Stimulated activated CD8-positive, alpha-beta memory T cell treated with anti-CD3 and anti-CD28 coated beads, Interleukin-12 subunit alpha, Interleukin-12 subunit beta, amount 100 ng/mL, for 24 hours (primary cell): ENCODE measurements around the gene ZBTB22.

Experiments
- DNase-seq: peaks from one replicate; pipeline ENCODE4 v3.0.0-alpha.2; 2020; ENCODE audit errors: extremely low read depth

Gene ZBTB22

DNA sequence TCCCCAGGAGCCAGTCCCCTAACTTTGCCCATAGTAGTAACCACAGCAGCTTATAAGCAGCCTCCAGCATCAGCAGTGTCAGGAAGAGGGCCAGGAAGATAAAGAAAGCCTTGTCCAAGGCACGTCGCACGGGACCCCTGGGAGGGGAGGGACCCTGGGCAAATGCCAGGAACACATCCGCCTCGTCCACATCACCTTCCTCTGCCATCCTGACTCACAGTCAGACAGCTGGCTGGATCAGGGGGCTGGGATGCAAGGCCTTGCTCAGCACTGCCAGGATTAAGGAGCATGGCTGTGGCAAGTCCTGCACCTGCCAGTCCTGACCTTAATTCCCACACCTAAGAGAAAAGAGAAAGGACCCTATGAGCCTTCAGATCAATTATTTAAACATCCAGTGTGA, 11.5 kb upstream of the ZBTB22 start:
- DNase-seq, result no peak

DNA sequence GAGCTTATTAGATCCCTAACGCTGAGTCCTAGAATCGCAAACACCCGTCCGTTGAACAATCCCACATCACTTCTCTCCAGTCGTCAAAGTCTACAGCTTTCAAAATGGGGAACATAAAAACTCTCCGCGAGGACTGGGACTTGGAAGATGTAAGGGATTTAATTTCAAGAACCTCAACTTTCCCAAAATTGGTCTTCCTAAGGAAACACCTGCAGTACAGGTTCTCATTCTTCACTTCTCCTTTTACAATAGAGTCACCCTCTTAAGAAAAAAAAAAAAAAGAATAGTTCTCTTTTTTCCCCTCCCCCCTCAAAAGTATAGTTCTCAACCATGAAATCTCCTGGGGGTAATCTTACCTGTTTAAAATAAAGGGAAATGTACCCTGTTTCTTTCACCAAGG, 6.6 kb upstream of the ZBTB22 start:
- DNase-seq, result no peak

DNA sequence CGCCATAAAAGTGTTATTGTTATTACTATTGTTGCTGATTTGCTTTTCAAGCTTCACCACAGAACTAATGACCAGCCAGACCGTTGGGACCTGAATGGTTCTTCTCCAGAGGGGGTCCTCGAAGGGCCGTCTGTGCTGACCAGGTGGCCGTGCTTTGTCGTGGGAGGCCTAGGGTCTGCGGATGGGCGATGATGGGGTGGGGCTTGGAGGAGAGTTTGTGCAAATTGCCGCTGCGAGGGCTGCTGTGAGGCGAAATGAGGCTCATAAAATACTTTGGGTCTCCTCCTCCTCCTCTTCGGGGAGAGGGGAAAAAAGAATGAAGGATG, 6.0 kb upstream of the ZBTB22 start:
- no peak for DNase-seq

- no peak for DNase-seq
Observed at GRCh38 chr6:33321227-33321626, 3.7 kb upstream of the ZBTB22 start.

DNA sequence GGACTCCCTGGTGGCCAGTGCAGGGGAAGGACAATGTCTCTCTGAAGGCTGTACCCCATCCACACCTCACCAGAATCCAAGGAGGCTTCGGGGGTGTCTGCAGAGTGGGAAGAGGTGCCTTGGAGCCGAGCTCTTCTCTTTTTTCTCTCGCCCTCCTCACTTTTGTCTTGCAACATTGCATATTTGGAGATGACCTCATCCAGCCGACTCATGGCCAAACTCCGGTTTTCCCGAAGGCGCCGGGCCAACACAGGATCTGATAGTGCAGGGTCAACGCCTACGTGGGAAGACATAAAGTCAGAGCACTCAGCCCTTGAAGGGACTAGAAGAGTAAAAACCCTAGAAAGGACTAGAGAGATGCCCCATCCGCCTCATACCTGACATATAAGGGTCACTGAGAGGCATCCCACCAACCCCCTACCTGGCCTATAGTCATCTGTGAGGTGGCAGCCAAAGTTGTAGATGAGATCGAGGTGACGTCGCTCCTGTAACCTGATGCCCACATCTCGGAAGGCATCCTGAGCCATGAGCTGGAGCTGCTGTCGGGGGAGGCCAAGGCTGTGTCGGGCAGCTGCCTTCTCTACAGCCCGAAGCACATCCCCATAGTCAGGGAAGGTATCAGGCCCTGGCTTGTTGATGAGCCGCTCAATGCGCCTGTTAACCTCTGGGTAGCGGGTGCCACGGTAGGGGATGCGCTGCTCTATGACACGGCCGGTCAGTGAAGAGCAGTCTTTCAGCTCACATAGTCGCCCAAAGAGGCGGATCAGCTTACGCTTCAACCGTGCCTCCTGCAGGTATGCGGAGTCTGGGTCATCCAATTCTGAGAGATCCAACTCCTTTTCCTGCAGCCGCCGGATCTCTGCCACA, 3.0 kb upstream of the ZBTB22 start:
- no peak for DNase-seq

DNA sequence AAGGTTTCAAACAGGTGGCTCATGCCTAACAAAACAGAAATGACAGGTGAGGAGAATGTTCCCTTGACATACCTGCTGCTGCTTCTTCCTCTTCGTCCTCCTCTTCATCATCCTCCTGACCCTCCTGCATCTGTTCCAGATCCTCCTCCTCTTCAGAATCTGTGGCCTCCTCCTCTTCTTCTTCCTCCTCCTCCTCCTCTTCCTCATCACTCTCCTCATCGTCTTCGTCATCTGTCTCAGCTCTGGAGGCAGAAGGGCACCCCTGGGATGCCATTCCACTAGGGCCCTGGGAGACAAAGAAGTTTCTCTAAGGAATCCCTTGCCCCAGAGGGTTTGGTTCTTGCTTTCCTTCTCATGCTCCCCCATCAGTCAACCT, 2.4 kb upstream of the ZBTB22 start:
- DNase-seq, result no peak

GRCh38 chr6:33318426-33319073, 1.0 kb upstream of the ZBTB22 start:
- DNase-seq, result no peak

- no peak for DNase-seq
Observed at GRCh38 chr6:33317419-33317668, 200 bp downstream of the ZBTB22 start.

GRCh38 chr6:33316603-33317418, 733 bp downstream of the ZBTB22 start:
- no peak for DNase-seq

- no peak for DNase-seq
Observed at GRCh38 chr6:33315793-33316602, 1.5 kb downstream of the ZBTB22 start.

GRCh38 chr6:33314943-33315792, 2.4 kb downstream of the ZBTB22 start:
- DNase-seq, result no peak

GRCh38 chr6:33314515-33314942, 3.0 kb downstream of the ZBTB22 start:
- no peak for DNase-seq

GRCh38 chr6:33313709-33314514, 3.6 kb downstream of the ZBTB22 start, which contains the start of gene TAPBP:
Gene TAPBP (minus strand): TSS chr6:33314078. CDS start chr6:33314041, 37 bp downstream.
- peak; percentile 69 for DNase-seq

DNA sequence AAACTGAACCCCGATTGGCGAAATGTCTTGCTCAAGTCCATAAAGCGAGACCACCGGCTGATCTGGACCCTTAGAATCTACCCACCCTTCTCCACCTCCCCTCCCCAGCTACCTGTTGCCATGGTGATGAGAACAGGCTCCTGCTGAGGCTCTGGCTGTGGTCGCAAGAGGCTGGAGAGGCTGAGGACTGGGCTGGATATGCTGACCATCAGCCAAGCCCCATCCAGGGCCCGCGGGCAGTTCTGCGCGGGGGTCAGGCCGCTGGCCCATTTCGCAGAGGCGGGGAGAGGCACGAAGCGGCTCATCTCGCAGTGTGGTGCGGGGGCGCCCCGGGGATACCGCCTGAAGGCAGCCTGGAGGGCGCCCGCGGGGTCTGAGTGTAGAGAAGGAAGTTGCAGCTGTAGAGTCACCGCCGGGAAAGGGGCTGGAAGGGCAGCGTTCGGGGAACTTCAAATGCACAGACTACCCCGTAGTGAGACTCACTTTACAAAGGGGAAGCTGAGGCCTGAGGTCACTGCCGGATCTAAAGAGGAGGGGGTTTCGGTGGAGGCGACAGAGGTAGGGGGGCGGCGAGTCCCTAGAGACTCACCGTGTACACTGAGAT, 4.3 kb downstream of the ZBTB22 start:
- DNase-seq, result no peak

- no peak for DNase-seq
Observed at GRCh38 chr6:33312361-33313104, 5.0 kb downstream of the ZBTB22 start.

DNA sequence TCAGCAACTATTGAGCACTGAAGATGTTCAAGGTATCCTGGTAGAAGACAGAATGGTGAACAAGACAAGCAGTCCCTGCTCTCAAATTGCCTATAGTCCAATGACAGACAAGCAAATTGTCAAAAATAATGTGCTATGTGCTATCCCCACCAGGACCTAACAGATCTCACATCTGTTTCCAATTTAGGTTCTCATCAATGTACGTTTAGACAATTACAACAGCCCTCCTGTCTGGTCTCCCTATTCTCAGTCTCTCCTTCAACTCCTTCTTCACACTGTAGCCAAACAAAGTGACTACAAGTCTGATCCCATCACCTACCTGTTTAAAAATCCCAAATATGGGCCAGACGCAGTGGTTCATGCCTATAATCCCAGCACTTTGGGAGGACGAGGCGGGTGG, 11.2 kb downstream of the ZBTB22 start:
- DNase-seq, result no peak

- DNase-seq, result no peak
Observed at GRCh38 chr6:33305052-33305451, 12.5 kb downstream of the ZBTB22 start.

GRCh38 chr6:33304216-33304615, 13.3 kb downstream of the ZBTB22 start:
- no peak for DNase-seq

- no peak for DNase-seq
Observed at GRCh38 chr6:33301877-33302276, 15.7 kb downstream of the ZBTB22 start.
